Prostate gland (tissue), 2 donors: Measurements from ENCODE around the gene NEDD4L. TPM values are rescaled to one million over a fixed set of nuclear protein-coding genes. Genes with fewer than 3 reads are reported as not detected.

ENCODE experiments used
- DNase-seq: peaks from one replicate; pipeline ENCODE4 v3.0.0-alpha.2; 2019; ENCODE audit warnings: low spot score
- H3K27ac ChIP-seq, 2 donors: fragments of 200-600 bp; sonication (generic); 2 replicates each; pipeline ENCODE4 v1.5.1; 2017 to 2019
- H3K27me3 ChIP-seq: fragments of 200-600 bp; sonication (generic); replicated peaks from 2 replicates; pipeline ENCODE4 v1.5.1; 2019; ENCODE audit not compliant: insufficient read depth
- H3K36me3 ChIP-seq, 2 donors: fragments of 200-600 bp; sonication (generic); 1 replicate in 1 of 2; 2 replicates in 1 of 2; pipeline versions ENCODE4 v1.5.1 to v1.8.1; 2017 to 2019
- H3K4me1 ChIP-seq: fragments of 200-600 bp; sonication (generic); replicated peaks from 2 replicates; pipeline ENCODE4 v1.5.1; 2019
- H3K4me3 ChIP-seq, 2 donors: fragments of 200-600 bp; sonication (generic); 2 replicates each; pipeline ENCODE4 v1.5.1; 2017 to 2019
- H3K9me3 ChIP-seq: fragments of 200-600 bp; sonication (generic); 2 replicates; pipeline ENCODE4 v1.5.1; 2017
- POLR2A ChIP-seq: fragments of 450-650 bp; IDR thresholded peaks from one replicate; pipeline ENCODE4 v1.6.1; 2016; ENCODE audit warnings: antibody characterized with exemption, mild to moderate bottlenecking
- POLR2AphosphoS5 ChIP-seq: sonication (generic); formaldehyde crosslinking; IDR thresholded peaks from one replicate; pipeline ENCODE4 v1.6.1; 2017; ENCODE audit warnings: antibody characterized with exemption
- WGBS: methylation state at CpG from one replicate; pipeline ENCODE4 v1.1.5; 2018; 5-methylcytosine and 5-hydroxymethylcytosine counted together
- intact Hi-C: fragments of 100-400 bp; cut with DNase I; formaldehyde crosslinking; loops from one replicate; pipeline ENCODE4 v1.14.2; 2022
- total RNA-seq, 2 donors: library from RNA; depleted of rRNA; stranded (reverse); fragments of >200 nt; gene quantifications; one replicate each; pipeline ENCODE4 v1.1.0, GENCODE V29; 2016
- TF ChIP-seq, protein P1 (sequence below), 4 experiments: fragments of 200-600 bp in 2 of 4; fragments of 450-650 bp in 2 of 4; sonication (generic) in 2 of 4; IDR thresholded peaks; 1 replicate in 3 of 4; 2 replicates in 1 of 4; pipeline ENCODE4 v1.5.1; 2016 to 2019; ENCODE audit warnings: antibody characterized with exemption in 4 of 4, mild to moderate bottlenecking in 2 of 4, moderate library complexity in 2 of 4

NEDD4L gene
- total RNA-seq, 2 donors from 2014 or later = 280 to 420 TPM

GRCh38 chr18:58354791-58355190 is 310.8 kb downstream of the NEDD4L start:
- H3K27me3 ChIP-seq = no peaks in the 10 kb centered on the region
- no peaks in the 10 kb centered on the region for H3K9me3 ChIP-seq
- H3K36me3 ChIP-seq = no peaks in the 10 kb centered on the region
- H3K27ac ChIP-seq = no peak overlapping the region
- WGBS = 96% methylated on average over 10 of the region's 10 CpGs
- no peaks in the 10 kb centered on the region for H3K4me1 ChIP-seq
- DNase-seq = no peak
- TF ChIP-seq, protein P1, sequence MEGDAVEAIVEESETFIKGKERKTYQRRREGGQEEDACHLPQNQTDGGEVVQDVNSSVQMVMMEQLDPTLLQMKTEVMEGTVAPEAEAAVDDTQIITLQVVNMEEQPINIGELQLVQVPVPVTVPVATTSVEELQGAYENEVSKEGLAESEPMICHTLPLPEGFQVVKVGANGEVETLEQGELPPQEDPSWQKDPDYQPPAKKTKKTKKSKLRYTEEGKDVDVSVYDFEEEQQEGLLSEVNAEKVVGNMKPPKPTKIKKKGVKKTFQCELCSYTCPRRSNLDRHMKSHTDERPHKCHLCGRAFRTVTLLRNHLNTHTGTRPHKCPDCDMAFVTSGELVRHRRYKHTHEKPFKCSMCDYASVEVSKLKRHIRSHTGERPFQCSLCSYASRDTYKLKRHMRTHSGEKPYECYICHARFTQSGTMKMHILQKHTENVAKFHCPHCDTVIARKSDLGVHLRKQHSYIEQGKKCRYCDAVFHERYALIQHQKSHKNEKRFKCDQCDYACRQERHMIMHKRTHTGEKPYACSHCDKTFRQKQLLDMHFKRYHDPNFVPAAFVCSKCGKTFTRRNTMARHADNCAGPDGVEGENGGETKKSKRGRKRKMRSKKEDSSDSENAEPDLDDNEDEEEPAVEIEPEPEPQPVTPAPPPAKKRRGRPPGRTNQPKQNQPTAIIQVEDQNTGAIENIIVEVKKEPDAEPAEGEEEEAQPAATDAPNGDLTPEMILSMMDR (IDR thresholded peaks at IDR 0.05) = no peak
- no peak overlapping the region for H3K4me3 ChIP-seq
- intact Hi-C loops = no loop called here

- intact Hi-C loops = no loop called here
- no peaks in the 10 kb centered on the region for H3K9me3 ChIP-seq
- H3K4me1 ChIP-seq = no peaks in the 10 kb centered on the region
- no peak overlapping the region for H3K27ac ChIP-seq
- WGBS = 96% methylated on average over 8 of the region's 8 CpGs
- DNase-seq = no peak
- H3K27me3 ChIP-seq = no peaks in the 10 kb centered on the region
- H3K4me3 ChIP-seq = no peak overlapping the region
- no peak for TF ChIP-seq POLR2A
- H3K36me3 ChIP-seq = no peaks in the 10 kb centered on the region
Measured at GRCh38 chr18:58355243-58355642, 311.2 kb downstream of the NEDD4L start.

DNA sequence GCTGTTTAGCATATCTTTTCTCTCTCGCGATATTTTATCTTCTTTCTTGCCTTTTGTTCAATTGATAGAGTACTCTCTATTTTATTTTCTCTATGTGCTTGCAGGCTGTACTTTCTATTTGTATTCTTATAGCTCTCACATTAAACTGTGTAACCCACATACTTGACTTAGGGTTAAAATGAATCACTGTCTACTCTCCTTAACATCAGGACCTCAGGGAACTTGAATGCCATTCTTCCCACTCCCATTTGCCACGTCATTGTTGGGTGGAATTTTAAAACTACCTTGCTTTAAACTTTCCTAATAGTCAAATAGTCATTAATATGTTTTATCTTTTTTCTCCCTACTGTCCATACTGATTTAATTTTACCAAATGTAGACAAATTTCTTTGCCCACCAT is 315.2 kb downstream of the NEDD4L start:
- no peaks in the 10 kb centered on the region for H3K9me3 ChIP-seq
- H3K4me3 ChIP-seq = no peak overlapping the region
- H3K27ac ChIP-seq = peak overlapping the region; percentile 74 to 75
- H3K36me3 ChIP-seq = no peaks in the 10 kb centered on the region
- intact Hi-C loops = no loop called here
- no peak for DNase-seq
- WGBS = over 99% methylated on average over 3 of the region's 3 CpGs
- H3K27me3 ChIP-seq = no peaks in the 10 kb centered on the region
- peaks cover 15% of the 10 kb centered on the region for H3K4me1 ChIP-seq
- no peak for TF ChIP-seq POLR2A
- TF ChIP-seq, protein P1 (IDR thresholded peaks at IDR 0.05) = no peak
- TF ChIP-seq POLR2AphosphoS5 = no peak

- H3K27ac ChIP-seq = peak overlapping the region; percentile 74 to 75
- peaks cover 15% of the 10 kb centered on the region for H3K4me1 ChIP-seq
- TF ChIP-seq POLR2A = no peak
- TF ChIP-seq POLR2AphosphoS5 = no peak
- TF ChIP-seq, protein P1 (IDR thresholded peaks at IDR 0.05) = no peak
- 96% methylated on average over 1 of the region's 1 CpG for WGBS
- H3K4me3 ChIP-seq = no peak overlapping the region
- H3K27me3 ChIP-seq = no peaks in the 10 kb centered on the region
- intact Hi-C loops = no loop called here
- DNase-seq = no peak
- H3K36me3 ChIP-seq = peaks cover 0 to 4% of the 10 kb centered on the region in 2 donors
- no peaks in the 10 kb centered on the region for H3K9me3 ChIP-seq
Measured at GRCh38 chr18:58359620-58360019, 315.6 kb downstream of the NEDD4L start.

DNA sequence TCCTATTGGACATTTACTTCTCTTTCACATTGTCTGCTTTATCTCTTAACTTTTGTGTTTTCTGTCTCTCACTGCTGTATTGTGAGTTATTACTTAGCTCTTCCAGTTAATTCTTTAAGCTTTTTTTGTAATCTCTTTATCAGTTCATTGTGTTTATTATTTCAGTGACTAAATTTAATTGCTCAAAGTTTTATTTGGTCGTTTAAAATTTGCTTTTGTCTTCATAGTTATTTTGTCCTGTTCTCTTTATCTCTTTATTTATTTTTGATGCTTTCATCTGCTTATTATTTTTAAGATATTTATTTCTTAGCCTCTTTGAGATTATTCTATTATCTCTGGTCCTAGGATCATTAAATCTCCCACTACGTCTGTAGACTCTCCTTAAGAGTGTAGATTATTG is 316.3 kb downstream of the NEDD4L start:
- Histone ChIP-seq H3K27me3 (no peaks in the 10 kb centered on the region), H3K4me3 (no peak overlapping the region), H3K9me3 (no peaks in the 10 kb centered on the region), H3K36me3 (peaks cover 0 to 4% of the 10 kb centered on the region in 2 donors), H3K4me1 (peaks cover 15% of the 10 kb centered on the region), H3K27ac (peak overlapping the region; percentile 74 to 75)
- 25% methylated on average over 2 of the region's 2 CpGs for WGBS
- intact Hi-C loops = no loop called here
- TF ChIP-seq POLR2AphosphoS5 (no peak), POLR2A (no peak)
- TF ChIP-seq, protein P1 (IDR thresholded peaks at IDR 0.05) = no peak
- no peak for DNase-seq
